GM18526 (cell line): ENCODE data around the gene TNFAIP8L2.

Source experiments
- POLR2A ChIP-seq: IDR thresholded peaks from 3 replicates; pipeline ENCODE4 v1.6.1; 2011; ENCODE audit not compliant: insufficient read length; ENCODE audit errors: extremely low read depth

The TNFAIP8L2 gene

GRCh38 chr1:151143057-151143435 is 13.4 kb upstream of the TNFAIP8L2 start:
- TF ChIP-seq POLR2A, result no peak

GRCh38 chr1:151143986-151144385 is 12.5 kb upstream of the TNFAIP8L2 start:
- no peak for TF ChIP-seq POLR2A

GRCh38 chr1:151144474-151145303 is 11.8 kb upstream of the TNFAIP8L2 start:
- no peak for TF ChIP-seq POLR2A

GRCh38 chr1:151145304-151146071 is 11.0 kb upstream of the TNFAIP8L2 start:
- no peak for TF ChIP-seq POLR2A

GRCh38 chr1:151146072-151146411 is 10.4 kb upstream of the TNFAIP8L2 start:
- TF ChIP-seq POLR2A, result no peak

- TF ChIP-seq POLR2A, result no peak
Measured at GRCh38 chr1:151146412-151147131, 9.9 kb upstream of the TNFAIP8L2 start, which contains the start of gene SEMA6C. TSS of gene SEMA6C (minus strand) at chr1:151146631. CDS start at chr1:151142621, 4,010 bp downstream.

- TF ChIP-seq POLR2A, result no peak
Measured at GRCh38 chr1:151147132-151147503, 9.3 kb upstream of the TNFAIP8L2 start.

- TF ChIP-seq POLR2A, result no peak
Measured at GRCh38 chr1:151147665-151148064, 8.8 kb upstream of the TNFAIP8L2 start.

GRCh38 chr1:151157067-151157531 is 650 bp downstream of the TNFAIP8L2 start:
- no peak for TF ChIP-seq POLR2A

- TF ChIP-seq POLR2A, result no peak
Measured at GRCh38 chr1:151158326-151158725, 1.9 kb downstream of the TNFAIP8L2 start.

GRCh38 chr1:151158751-151159251 is 2.4 kb downstream of the TNFAIP8L2 start:
- no peak for TF ChIP-seq POLR2A

GRCh38 chr1:151159373-151159772 is 2.9 kb downstream of the TNFAIP8L2 start:
- no peak for TF ChIP-seq POLR2A

- TF ChIP-seq POLR2A, result no peak
Measured at GRCh38 chr1:151164732-151165280, 8.4 kb downstream of the TNFAIP8L2 start.

- TF ChIP-seq POLR2A, result no peak
Measured at GRCh38 chr1:151165281-151165737, 8.9 kb downstream of the TNFAIP8L2 start.
